GM21515 (cell line): Measurements from ENCODE around the gene CCDC33.

Experiments used
- ATAC-seq: cut with Tn5 transposase; IDR thresholded peaks from one replicate; pipeline ENCODE4 v1.9.1; 2021; ENCODE audit not compliant: unreplicated experiment

CCDC33 gene

DNA sequence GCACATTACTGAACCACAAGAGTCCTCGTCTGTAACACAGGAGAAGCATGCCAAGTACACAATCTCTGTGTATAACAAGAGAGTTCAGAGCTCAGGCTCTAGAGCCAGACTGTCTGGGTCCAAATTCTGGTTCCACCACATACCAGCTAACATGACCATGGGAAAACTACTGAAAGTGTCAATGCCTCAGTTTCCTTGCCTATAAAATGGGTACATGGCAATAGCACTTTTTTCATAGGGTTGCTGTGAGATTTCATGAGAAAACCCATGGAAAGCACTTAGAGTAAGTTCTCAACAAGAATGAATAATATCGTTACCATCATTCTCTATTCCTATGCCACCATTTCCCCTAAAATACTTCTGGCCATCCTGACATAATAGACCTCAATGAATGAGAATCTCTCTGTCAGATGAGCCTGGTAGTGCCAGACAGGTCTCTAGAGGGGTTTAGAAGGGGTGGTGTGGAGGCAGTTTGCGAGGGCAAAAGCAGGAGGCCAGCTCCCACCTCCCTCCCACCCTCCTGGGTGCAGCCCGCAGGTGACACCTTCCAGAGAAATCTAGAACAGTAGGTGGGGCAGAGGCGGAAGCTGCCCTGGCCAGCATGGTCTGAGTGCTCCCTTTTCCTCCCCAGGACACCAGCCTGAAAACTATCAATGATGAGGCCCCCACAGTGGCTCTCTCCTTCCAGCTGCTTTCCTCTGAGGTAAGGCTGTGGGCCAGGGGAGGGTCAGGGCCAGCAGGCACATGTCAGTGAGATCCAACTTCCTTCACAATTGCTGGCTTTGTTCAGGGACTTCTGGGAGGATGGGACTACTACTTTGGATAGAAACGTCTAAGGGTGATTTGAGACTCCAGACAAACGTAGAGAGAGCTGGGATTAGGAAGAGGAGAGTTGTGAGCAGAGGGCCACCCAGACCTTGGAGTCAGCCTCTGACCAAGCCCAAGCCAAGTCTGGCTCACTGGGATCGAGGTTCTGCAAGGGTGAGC, 45.3 kb downstream of the CCDC33 start:
- no peak for ATAC-seq

DNA sequence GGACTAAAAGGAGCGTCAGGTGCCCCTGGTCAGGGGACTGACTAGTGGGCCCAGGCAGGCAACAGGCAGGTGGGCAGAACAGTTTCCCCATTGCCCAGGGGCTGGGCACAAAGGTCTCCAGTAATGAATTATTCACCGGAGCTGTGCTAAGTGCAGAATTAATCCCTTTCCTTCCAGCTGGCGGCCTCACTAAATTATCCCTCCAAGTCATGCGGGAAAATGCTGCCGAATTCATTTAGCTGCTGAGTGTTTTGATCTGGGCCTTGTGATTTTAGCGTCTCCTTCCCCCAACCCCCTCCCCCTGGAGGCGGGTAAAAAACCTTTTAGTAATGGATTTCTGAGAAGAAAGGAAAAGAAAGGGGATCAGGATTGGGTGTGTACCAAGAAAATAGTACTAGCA, 47.2 kb downstream of the CCDC33 start:
- no peak for ATAC-seq

DNA sequence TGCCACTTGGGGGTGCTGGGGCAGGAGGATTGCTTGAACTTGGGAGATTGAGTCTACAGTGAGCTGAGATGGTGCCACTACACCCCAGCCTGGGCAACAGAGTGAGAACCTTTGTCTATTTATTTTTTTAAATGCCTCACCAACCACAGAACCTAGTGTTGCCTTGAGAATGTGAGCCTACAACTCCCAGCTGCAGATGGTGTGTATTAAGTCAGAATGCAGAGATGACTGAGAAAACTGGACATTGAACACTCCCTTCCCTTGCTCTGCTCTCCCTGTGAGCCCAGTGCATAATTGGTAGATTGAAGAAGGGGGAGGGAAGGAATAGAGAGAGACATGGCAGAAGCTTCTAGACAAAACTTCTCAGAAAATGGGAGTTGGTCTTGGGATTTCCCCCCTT, 53.5 kb downstream of the CCDC33 start:
- no peak for ATAC-seq

DNA sequence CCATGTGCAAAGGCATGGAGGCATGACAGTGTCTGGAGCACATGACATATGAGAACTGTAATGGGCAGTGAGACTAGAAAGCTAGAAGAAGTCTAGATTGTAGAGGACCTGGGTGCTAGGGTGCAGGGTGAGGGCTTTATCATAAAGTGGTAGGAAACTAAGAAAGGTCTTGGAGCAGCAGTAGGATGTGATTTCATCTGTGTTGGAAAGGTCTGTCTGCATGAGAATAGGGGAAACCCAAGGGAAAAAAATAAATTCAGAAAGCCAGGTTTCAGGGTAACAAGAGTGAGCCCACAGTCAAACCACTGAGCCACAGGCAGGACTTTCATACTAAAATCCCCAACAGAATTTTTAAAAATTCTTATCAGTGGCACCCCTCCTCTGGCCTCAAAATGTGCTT, 54.5 kb downstream of the CCDC33 start:
- ATAC-seq = no peak

DNA sequence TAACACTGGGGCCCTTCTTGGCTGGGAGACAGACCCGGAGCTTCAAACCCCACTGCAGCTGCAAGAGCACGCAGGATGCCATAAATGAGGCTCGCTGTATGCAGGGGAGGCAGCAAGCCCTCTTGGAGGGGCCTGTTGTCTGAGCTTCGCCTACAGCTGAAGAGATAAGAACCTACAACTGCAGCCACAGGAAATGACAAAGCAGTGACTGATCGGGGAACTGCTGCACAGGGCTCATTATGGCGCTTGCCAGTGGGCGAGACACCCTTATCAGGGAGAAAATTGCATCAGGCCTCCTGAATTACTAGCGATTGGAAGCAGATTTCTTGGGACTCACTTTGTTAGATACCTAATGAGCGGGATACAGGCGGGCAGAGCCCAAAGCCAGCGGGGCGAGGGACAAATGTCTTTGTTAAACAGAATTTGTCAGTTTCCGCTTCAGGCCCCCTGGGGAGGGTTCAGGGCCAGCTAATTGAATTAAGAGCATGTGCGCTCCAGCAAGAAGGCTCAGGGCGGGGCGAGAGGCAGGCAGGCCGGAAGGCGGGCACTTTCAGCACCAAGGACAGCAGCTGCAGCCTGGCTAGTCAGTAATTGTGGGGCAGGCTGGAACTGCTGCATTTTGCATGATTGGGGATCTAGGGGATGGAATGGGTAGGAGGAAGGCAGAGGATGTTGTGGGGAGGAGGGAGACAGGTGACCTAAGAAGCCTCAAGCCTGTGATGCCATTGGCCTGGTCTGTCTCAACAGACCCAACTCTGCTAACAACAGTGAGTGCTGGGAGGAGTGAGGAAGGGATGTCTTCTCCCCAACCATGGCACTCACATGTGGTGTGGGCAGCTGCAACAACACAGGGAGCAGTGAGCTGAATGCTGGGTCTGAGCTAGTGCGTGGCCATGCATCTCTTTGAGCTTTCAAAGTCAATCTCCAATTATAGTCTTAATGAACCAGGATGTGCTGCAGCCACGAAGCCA, 55.3 kb downstream of the CCDC33 start:
- no peak for ATAC-seq

DNA sequence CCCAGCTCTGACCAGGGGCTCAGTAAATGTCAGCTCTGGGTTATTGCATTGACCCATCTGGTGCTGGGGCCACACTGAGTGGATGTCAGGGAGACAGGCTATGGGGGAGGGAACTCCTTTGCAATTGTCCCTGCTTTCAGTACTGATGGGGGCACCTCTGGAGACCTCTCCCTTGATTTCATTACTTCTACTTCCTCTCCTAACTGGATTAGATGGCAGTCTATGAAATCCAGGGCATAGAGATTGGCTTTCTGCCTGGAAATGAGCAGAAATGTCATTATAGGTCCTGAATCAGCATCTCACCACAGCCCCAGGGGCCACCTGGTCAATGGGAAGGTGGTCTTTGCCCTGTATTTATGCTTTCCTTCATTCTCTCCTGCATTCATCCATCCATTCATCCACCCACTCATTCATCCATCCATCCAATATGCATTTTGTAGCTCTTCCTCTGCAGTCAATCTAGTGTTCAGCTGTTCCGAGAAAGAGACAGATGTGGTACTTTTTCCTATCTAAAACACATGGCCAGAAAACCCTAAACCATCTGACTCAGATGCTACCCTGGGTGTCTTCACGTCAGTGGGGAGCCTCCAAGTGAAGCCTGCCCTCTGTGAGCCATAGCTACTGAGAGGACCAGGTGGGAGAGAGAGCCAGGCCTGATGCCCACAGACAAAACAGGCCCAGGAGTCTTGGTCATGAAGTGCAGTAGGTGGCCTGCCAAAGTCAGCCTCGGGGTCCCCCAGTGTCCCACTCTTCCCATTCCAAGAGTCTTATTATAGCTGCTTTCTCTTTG, 57.1 kb downstream of the CCDC33 start:
- ATAC-seq = no peak

DNA sequence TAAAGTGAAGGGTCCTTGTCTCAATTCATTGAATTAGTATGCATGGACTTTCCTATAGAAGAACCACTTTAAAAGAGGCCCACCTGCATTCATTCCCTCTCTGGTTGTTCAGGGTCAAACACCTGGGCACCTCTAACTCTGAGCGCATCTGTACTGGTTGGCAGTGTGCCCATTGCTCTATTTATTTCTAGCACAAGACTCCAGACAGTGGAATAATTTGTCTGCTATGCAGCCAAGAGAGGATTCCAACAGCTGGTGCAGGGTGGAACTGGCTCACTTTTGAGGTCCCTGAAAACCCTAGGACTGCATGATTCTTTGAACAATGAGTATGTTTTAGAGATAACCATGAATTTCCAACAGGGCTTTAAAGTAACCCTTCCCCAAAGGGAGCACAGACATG, 57.9 kb downstream of the CCDC33 start:
- no peak for ATAC-seq

DNA sequence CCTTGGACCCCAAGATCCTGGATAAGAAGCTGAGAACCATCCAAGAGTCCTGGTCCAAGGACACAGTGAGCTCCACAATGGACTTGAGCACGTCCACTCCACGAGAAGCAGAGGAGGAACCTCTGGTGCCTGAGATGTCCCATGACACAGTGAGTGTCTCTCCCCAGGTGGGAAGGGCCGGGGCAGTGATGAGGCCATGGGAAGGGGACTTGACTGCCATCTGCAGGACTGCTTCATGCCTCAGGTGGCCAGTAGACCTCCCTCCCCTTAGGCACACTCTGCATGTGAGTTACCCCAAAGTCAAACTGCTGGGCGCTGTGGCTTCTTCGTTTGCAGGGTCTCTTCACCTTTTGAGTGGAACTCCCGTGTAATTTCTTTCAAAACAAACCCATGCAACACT, 59.7 kb downstream of the CCDC33 start:
- no peak for ATAC-seq

DNA sequence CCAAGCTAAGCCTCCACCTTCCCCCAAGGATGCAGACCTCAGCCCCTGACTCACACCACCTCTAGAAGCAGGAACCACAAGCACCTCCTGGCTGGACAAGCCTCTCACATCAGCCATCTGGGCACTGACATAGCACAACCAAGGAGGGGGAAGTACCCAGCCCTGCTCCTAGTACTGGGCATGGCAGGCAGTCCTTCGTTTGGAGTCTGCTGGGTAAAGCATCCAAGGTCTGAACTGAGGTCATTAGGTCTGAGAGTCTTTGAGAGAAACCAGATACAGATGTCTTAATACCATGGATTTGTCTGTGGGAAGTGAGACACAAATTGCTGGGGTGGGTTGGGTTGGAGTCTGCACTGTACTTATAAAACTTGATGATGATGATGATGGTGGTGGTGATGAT, 61.8 kb downstream of the CCDC33 start:
- no peak for ATAC-seq

DNA sequence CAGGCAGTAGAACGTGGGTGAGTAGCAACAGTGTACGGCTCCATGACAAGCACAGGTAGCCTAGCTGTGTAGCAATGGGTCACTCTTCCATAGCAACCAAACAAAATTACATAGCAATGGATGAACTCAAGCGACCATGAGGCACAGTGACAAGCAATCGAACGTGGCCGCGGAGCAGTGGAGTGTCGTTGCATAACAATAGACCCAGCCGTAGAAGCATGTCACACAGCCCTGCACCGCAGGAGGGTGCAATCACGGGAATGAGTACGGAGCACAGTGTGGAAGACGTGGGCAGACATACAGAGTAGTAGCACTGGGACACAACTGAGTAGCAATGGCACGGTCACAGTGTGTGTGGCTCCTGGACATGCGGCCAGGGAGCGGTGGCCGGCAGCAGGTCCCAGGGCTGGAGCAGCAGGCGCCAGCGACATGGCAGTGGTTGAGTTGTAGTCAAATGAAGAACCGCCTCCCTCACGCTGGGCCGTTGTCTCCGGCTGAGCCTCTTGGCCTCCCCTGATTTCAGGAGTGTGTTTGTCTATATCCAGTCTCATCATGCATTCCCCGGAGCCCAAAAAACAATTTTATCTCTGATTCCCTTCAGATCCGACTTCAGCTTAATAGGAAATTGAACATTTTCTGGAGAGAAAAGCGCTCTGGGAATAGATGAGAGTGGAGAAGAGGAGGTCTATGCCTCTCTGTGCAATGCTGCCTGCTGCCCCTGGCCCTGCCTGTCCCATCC, 64.1 kb downstream of the CCDC33 start:
- no peak for ATAC-seq

DNA sequence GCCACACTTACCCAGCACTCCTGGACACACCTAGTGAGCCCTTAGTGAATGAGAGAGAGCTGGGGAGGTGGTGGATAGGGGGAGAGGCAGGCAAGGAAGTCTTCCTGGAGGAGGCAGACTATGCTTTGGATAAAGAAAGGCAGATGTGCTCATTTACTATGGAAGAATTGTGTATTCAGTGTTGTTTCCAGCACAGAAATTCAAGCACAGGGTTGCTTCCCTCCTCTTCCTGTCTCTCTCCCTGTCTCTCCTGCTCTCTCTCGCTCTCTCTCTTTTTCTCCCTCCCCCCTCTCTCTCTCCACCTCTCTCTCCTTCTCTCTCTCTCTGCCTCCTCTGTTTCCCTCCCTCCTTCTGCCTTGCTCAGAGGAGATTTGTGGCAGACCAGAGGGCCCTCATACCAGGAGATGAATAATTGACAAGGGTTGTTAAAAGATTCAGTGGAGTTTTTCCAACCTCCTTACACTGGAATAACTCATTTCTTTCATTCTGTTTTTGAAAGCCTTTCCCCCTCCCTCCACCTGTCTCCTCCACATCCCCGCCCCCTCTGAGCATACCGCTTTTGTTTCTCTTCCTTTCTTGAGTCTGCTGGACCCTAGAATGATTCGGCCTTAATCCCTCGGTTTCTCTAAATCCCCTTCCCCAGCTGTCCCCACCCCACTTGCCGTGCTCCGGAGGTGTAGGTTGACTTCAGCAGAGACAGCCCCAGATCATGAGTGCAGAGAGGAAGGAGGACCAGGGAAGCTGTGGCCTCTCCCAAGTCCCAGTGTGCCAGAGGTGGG, 65.6 kb downstream of the CCDC33 start:
- no peak for ATAC-seq

DNA sequence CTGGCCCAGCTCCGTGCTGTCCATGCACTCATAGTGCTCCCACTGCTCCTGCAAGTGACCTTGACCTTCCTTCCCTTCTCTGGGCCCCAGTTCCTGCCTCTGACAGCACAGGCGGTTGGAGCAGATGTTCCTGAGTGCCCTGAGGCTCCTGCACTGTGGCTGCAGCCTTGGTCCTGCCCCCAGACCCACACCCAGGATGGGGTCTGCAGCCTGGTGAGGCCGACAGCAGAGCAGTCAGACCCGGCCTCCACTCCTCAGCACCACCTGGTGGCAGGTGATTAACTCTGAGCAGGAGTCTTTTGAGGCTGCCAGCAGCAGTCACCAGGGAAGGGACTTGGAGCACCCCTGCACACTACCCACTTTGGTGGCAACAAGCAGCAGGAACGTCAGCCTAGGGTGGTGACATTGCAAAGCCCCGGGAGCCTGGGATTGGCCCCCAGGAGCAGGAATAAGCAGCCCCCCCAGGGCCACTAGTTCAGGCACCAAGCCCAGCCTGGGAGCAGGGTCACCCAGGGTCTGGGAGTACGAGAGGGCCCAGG, 66.8 kb downstream of the CCDC33 start:
- ATAC-seq = no peak

DNA sequence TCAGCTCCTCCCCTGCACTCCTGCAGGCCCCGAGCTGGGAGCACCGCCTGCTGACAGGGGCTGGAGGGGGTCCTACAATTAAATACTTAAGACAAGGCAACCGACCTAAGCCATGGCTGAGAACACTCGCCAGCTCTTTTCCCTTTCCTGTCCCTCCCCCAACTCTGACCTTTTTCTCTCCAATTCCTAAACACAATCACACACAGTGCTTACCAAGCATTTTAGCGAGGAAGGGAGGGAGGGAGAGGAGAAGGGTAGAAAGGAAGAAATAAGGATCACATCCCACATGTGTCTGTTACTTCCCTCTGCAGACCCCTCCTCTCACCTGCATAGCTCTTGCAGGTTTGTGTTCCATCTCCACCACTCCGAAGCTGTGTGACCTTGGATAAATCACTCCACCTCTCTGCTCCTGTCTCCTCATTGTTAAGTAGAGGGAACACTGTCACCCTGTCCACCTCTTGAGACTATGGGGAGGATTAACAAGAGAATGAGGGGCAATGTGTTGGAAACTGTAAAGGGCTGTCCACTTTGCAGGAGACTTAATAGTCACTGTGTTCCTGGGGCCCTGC, 67.7 kb downstream of the CCDC33 start:
- no peak for ATAC-seq

DNA sequence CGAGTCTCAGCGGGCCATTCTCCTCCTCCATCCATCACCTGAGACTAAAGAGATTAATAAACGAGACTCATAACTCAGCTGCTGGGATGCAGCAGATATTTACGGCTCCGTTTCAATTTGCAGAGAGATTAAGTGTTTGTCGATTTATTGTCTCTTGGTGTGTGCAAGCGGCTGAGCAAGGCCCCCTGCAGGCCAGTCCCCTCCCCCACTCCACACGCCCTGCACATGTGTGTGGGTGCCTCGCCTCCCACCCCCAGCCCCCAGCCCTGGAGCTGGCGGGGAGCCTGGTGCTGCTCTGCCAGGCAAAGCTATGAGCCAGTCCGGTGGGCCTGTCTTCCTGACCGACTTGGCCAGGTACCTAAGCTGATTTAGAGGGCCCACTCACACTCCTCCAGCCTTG, 68.3 kb downstream of the CCDC33 start:
- ATAC-seq = no peak

DNA sequence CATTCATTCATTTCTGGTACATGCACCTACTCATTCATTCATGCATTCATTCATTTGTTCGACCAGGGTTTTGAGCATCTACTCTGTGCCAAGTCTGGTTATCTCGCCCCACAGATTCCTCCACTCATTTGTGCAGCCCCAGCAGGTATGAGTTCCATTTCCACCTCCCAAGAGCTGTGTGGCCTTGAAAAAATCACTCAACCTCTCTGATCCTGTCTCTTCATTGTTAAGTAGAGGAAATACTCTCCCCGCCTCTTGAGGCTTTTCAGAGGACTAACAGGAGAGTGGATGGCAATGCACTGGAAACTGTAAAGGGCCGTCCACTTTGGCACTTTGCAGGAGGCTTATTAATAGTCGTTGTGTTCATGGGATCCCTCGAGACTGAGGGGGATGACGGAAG, 69.6 kb downstream of the CCDC33 start:
- ATAC-seq = no peak

DNA sequence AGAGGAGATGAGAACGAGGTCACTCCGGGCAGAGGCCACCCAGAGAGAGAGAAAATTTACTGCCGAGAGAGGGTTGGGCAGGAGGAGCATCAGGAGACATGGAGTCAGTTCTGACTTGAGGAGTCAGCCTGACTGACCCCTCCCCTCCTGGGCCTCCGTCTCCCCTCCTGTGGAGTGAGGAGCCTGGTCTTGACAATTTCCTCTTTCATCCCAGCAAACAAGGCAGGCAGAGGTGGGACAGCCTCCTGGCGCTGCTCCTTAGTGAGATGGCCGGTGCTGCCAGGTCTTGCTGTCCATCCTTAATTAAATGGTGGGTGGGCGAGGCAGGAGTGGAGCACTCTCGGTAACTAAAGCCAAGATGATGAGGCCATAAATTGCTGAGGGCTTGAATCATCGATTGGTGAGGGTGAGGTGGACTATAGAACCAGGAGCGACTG, 70.7 kb downstream of the CCDC33 start:
- no peak for ATAC-seq

DNA sequence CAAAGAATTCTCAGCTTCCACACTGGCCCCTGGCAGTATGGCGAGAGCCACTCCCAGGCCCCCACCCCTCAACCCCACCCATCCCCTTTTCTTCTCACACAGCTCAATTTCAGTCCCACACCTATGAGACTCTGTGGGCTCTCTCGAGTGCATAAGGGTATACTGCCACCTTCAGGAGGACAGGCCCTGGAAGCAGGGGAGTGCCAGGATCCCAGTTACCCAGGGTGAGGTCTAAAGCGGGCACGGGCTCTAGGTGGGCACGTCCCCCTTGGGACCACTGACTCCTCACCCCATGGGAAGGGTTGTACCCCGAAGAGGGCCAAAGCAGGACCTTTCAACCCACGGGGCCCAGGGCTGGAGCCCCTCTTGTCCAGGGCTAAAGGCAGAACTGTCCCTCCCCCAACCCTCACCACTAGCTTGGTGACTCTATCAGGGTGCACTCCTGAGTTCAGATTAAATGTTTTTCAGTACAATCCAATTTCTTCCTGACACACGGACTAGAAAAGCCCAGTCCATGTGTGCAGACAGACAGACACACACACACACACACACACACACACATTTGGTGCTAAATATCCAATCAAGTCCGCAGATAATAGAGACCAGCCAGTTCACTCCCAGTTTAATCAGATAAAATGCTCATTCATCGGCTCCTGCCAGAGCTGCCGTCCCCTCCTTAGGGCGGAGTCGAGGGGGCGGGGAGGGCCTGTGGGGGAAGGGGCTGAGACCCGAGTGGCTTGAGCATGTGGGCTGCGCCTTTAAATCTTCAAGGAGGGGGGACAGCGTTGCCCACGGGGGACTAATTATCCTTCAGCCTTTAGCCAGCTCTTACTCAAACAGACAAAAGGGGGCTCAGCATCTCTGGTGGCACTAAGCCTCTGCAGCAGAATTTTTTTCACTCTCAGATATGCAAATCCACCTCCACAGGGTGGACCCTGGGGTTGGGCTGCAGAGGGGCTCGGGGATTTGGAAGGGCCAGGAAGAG, 72.0 kb downstream of the CCDC33 start:
- no peak for ATAC-seq
